Lower leg skin (tissue), 4 donors: ENCODE results near the gene COL13A1. TPM values are rescaled to one million over a fixed set of nuclear protein-coding genes. Genes with fewer than 3 reads are reported as not detected.

Source experiments
- DNase-seq, 2 donors: peaks; one replicate each; pipeline ENCODE4 v3.0.0-alpha.2; 2019; ENCODE audit warnings: low spot score in 2 of 2
- H3K4me3 ChIP-seq: fragments of 200-600 bp; sonication (generic); 2 replicates; pipeline ENCODE4 v1.5.1; 2017; ENCODE audit warnings: mild to moderate bottlenecking, low read depth; ENCODE audit not compliant: poor library complexity, severe bottlenecking
- POLR2A ChIP-seq, 2 donors: fragments of 450-650 bp; IDR thresholded peaks; one replicate each; pipeline ENCODE4 v1.6.1; 2016 to 2017; ENCODE audit warnings: antibody characterized with exemption in 2 of 2, mild to moderate bottlenecking in 1 of 2, moderate library complexity in 1 of 2
- WGBS, 2 donors: methylation state at CpG; one replicate each; pipeline ENCODE4 v1.1.5; 2018; 5-methylcytosine and 5-hydroxymethylcytosine counted together
- intact Hi-C: fragments of 100-400 bp; cut with DNase I; formaldehyde crosslinking; loops from one replicate; pipeline ENCODE4 v1.15.0; 2023; ENCODE audit warnings: low total_unique reads
- total RNA-seq, 4 donors: library from RNA; depleted of rRNA; stranded (reverse); fragments of >200 nt; gene quantifications; one replicate each; pipeline ENCODE4 v1.1.0, GENCODE V29; 2016
- TF ChIP-seq, protein P1 (sequence below), 3 donors: fragments of 450-650 bp; IDR thresholded peaks; one replicate each; pipeline ENCODE4 v1.5.1; 2016; ENCODE audit warnings: antibody characterized with exemption in 3 of 3, mild to moderate bottlenecking in 3 of 3, moderate library complexity in 2 of 3

Gene COL13A1
- total RNA-seq, 4 donors from 2014 or later, result 0.93 to 2.3 (median 1.3) TPM

- DNase-seq, result no peak
- TF ChIP-seq, protein P1, sequence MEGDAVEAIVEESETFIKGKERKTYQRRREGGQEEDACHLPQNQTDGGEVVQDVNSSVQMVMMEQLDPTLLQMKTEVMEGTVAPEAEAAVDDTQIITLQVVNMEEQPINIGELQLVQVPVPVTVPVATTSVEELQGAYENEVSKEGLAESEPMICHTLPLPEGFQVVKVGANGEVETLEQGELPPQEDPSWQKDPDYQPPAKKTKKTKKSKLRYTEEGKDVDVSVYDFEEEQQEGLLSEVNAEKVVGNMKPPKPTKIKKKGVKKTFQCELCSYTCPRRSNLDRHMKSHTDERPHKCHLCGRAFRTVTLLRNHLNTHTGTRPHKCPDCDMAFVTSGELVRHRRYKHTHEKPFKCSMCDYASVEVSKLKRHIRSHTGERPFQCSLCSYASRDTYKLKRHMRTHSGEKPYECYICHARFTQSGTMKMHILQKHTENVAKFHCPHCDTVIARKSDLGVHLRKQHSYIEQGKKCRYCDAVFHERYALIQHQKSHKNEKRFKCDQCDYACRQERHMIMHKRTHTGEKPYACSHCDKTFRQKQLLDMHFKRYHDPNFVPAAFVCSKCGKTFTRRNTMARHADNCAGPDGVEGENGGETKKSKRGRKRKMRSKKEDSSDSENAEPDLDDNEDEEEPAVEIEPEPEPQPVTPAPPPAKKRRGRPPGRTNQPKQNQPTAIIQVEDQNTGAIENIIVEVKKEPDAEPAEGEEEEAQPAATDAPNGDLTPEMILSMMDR (IDR thresholded peaks at IDR 0.05), result no peak
- no peak for TF ChIP-seq POLR2A (IDR thresholded peaks at IDR 0.05)
- 79% methylated on average over 4 of the region's 4 CpGs for WGBS, 2 donors
- intact Hi-C loops, result no loop called here
- H3K4me3 ChIP-seq, result no peak overlapping the region
Measured at GRCh38 chr10:69767793-69768192, 33.9 kb upstream of the COL13A1 start.

GRCh38 chr10:69768386-69768785 is 33.3 kb upstream of the COL13A1 start:
- WGBS, 2 donors, result 86 to 90% methylated on average over 5 of the region's 5 CpGs
- H3K4me3 ChIP-seq, result no peak overlapping the region
- intact Hi-C loops, result no loop called here
- TF ChIP-seq, protein P1 (IDR thresholded peaks at IDR 0.05), result no peak
- no peak for TF ChIP-seq POLR2A (IDR thresholded peaks at IDR 0.05)
- DNase-seq, result no peak

DNA sequence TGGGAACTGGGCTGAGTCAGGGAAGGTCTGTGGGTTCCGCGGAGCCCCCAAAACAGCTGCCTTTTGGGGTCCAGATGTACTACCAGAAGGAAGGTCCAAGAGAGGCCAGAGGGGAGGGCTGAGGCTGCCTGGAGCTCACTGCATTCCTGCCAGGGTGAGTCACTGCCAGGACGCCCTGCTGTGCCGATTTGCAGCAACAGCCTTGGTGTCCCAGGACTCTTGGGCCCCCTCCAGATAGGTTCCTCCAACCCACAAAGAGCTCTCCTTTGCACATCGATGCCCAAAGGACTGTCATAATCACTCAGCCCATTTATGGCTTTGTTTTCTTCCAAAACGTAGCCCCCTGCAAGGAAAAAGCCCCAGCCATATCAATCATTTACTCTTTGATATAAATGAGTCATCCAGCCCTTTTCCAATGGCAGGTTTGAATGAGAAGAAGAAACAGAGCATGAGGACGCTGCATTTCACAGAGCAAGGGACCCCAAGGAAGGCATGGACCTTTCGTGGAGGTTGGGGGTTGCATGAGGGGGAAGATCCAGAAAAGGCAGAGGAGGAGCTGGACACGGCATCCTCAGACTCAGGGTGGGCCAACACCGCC is 32.2 kb upstream of the COL13A1 start:
- intact Hi-C loops, result no loop called here
- no peak for TF ChIP-seq POLR2A (IDR thresholded peaks at IDR 0.05)
- TF ChIP-seq, protein P1 (IDR thresholded peaks at IDR 0.05), result no peak
- WGBS, 2 donors, result 41 to 51% methylated on average over 10 of the region's 10 CpGs
- no peak overlapping the region for H3K4me3 ChIP-seq
- DNase-seq, result no peak

- intact Hi-C loops, result no loop called here
- H3K4me3 ChIP-seq, result no peak overlapping the region
- no peak for TF ChIP-seq POLR2A (IDR thresholded peaks at IDR 0.05)
- TF ChIP-seq, protein P1 (IDR thresholded peaks at IDR 0.05), result no peak
- DNase-seq, result no peak
- 88 to 91% methylated on average over 8 of the region's 8 CpGs for WGBS, 2 donors
Measured at GRCh38 chr10:69772933-69773704, 28.6 kb upstream of the COL13A1 start.

DNA sequence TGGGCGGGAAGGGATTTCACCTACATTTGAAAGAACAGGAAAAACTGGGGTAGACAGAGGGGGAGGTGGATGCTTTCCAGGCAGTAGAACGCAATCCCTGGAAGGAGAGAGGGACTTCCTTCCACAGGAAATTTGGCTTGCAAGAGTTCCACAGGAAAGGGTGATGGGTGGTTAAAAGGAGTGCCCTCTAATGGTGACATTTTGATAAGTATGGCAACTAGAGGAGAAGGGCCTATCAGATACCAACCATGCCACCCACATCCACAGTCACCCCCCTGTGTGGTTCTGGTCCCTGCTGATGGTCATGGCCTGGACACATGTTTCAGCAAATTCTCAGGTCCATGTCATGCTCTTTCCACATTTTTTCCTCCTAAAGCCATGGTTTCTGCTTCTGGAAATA is 27.1 kb upstream of the COL13A1 start:
- intact Hi-C loops, result no loop called here
- H3K4me3 ChIP-seq, result no peak overlapping the region
- 77 to 83% methylated on average over 2 of the region's 2 CpGs for WGBS, 2 donors
- DNase-seq, result no peak
- TF ChIP-seq POLR2A (IDR thresholded peaks at IDR 0.05), result no peak
- TF ChIP-seq, protein P1 (IDR thresholded peaks at IDR 0.05), result no peak
